PC-9 (cell line): ENCODE measurements around the gene ZNF134.

Experiments used
- EZH2 ChIP-seq: fragments of 200-600 bp; sonication (generic); IDR thresholded peaks from 2 replicates; pipeline ENCODE4 v1.8.0; 2017; ENCODE audit warnings: antibody characterized with exemption, low read depth
- TF ChIP-seq, protein P1 (sequence below): fragments of 200-600 bp; sonication (generic); conservative IDR thresholded peaks from 2 replicates; pipeline ENCODE4 v1.6.1; 2017; ENCODE audit warnings: mixed run types, antibody characterized with exemption, mild to moderate bottlenecking, moderate library complexity

GRCh38 chr19:57656346-57656745 is 42.3 kb downstream of the ZNF134 start:
- TF ChIP-seq, protein P1, sequence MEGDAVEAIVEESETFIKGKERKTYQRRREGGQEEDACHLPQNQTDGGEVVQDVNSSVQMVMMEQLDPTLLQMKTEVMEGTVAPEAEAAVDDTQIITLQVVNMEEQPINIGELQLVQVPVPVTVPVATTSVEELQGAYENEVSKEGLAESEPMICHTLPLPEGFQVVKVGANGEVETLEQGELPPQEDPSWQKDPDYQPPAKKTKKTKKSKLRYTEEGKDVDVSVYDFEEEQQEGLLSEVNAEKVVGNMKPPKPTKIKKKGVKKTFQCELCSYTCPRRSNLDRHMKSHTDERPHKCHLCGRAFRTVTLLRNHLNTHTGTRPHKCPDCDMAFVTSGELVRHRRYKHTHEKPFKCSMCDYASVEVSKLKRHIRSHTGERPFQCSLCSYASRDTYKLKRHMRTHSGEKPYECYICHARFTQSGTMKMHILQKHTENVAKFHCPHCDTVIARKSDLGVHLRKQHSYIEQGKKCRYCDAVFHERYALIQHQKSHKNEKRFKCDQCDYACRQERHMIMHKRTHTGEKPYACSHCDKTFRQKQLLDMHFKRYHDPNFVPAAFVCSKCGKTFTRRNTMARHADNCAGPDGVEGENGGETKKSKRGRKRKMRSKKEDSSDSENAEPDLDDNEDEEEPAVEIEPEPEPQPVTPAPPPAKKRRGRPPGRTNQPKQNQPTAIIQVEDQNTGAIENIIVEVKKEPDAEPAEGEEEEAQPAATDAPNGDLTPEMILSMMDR = no peak
- TF ChIP-seq EZH2 = no peak
